Smooth muscle cell (in vitro differentiated cells): Measurements from ENCODE around the gene GALC. TPM values are rescaled to one million over a fixed set of nuclear protein-coding genes. Genes with fewer than 3 reads are reported as not detected.

Experiments
- DNase-seq: peaks from one replicate; lab custom pipeline; 2025; ENCODE audit not compliant: unreplicated experiment; lab: John Stamatoyannopoulos, UW
- H2AFZ ChIP-seq: fragments of 200-600 bp; sonication (generic); 2 replicates; pipeline ENCODE4 v1.6.0; 2016; ENCODE audit warnings: antibody characterized with exemption, low read depth, mild to moderate bottlenecking
- H3F3A ChIP-seq: fragments of 200-600 bp; sonication (generic); 2 replicates; pipeline ENCODE4 v1.6.0; 2017; ENCODE audit warnings: antibody characterized with exemption, low read depth
- H3K27ac ChIP-seq: fragments of 200-600 bp; sonication (generic); 2 replicates; pipeline ENCODE4 v1.5.1; 2016; ENCODE audit warnings: low read depth, mild to moderate bottlenecking
- H3K27me3 ChIP-seq: fragments of 200-600 bp; sonication (generic); 2 replicates; pipeline ENCODE4 v1.6.1; 2016; ENCODE audit warnings: low read depth, mild to moderate bottlenecking
- H3K36me3 ChIP-seq: fragments of 200-600 bp; sonication (generic); 2 replicates; pipeline ENCODE4 v1.5.1; 2016; ENCODE audit warnings: low read depth
- H3K4me1 ChIP-seq: fragments of 200-600 bp; sonication (generic); 2 replicates; pipeline ENCODE4 v1.5.1; 2016; ENCODE audit warnings: low read depth
- H3K4me2 ChIP-seq: fragments of 200-600 bp; sonication (generic); 2 replicates; pipeline ENCODE4 v1.6.0; 2016; ENCODE audit warnings: mild to moderate bottlenecking
- H3K4me3 ChIP-seq: fragments of 200-600 bp; sonication (generic); 2 replicates; pipeline ENCODE4 v1.5.1; 2016; ENCODE audit warnings: mild to moderate bottlenecking
- H3K79me2 ChIP-seq: fragments of 200-600 bp; sonication (generic); 2 replicates; pipeline ENCODE4 v1.6.0; 2016; ENCODE audit warnings: low read depth, mild to moderate bottlenecking
- H3K9ac ChIP-seq: fragments of 200-600 bp; sonication (generic); 2 replicates; pipeline ENCODE4 v1.6.0; 2016; ENCODE audit warnings: low read depth
- H3K9me3 ChIP-seq: fragments of 200-600 bp; sonication (generic); replicated peaks from 2 replicates; pipeline ENCODE4 v1.5.1; 2016; ENCODE audit warnings: low read depth
- H4K20me1 ChIP-seq: fragments of 200-600 bp; sonication (generic); 2 replicates; pipeline ENCODE4 v1.6.0; 2016; ENCODE audit warnings: low read depth
- CTCF ChIP-seq: fragments of 200-600 bp; sonication (generic); IDR thresholded peaks from 2 replicates; pipeline ENCODE4 v1.5.1; 2017; ENCODE audit warnings: borderline replicate concordance, mild to moderate bottlenecking, antibody characterized with exemption; ENCODE audit not compliant: insufficient read depth, poor library complexity, severe bottlenecking
- WGBS: methylation state at CpG from one replicate; pipeline ENCODE4 v1.1.7; 2016; ENCODE audit warnings: low lambda C conversion rate; 5-methylcytosine and 5-hydroxymethylcytosine counted together
- polyA plus RNA-seq: library from polyadenylated mRNA; unstranded; fragments of >200 nt; fragmentation: Nextera tagmentation; extraction: Ambion mirVana; gene quantifications from 2 replicates; pipeline ENCODE4 v1.2.1, GENCODE V29; 2016
- total RNA-seq: library from RNA; depleted of rRNA; stranded (reverse); fragments of >200 nt; gene quantifications from 2 replicates; pipeline ENCODE4 v1.2.3, GENCODE V29; 2014

GALC gene
- total and polyA plus RNA-seq, 2 experiments from 2014 or later, result 18.6 to 31.0 TPM

GRCh38 chr14:87940382-87940781 lies 52.6 kb downstream of the GALC start:
- Histone ChIP-seq H3K79me2 (no peaks in the 10 kb centered on the region), H3K4me1 (no peaks in the 10 kb centered on the region), H4K20me1 (no peaks in the 10 kb centered on the region), H3K4me2 (no peak overlapping the region), H3K9me3 (no peaks in the 10 kb centered on the region), H3K9ac (no peak overlapping the region), H3K27ac (no peak overlapping the region), H3K4me3 (no peak overlapping the region), H3K27me3 (no peaks in the 10 kb centered on the region), H2AFZ (no peak overlapping the region), H3F3A (no peaks in the 10 kb centered on the region), H3K36me3 (no peaks in the 10 kb centered on the region)
- no peak for DNase-seq
- WGBS, result 95% methylated on average over 3 of the region's 3 CpGs
- no peak for TF ChIP-seq CTCF

- no peaks in the 10 kb centered on the region for H4K20me1 ChIP-seq
- no peak overlapping the region for H3K27ac ChIP-seq
- no peaks in the 10 kb centered on the region for H3K9me3 ChIP-seq
- H2AFZ ChIP-seq, result no peak overlapping the region
- H3K4me3 ChIP-seq, result no peak overlapping the region
- no peak for TF ChIP-seq CTCF
- no peak overlapping the region for H3K9ac ChIP-seq
- no peaks in the 10 kb centered on the region for H3K36me3 ChIP-seq
- no peak for DNase-seq
- H3K4me2 ChIP-seq, result no peak overlapping the region
- H3K4me1 ChIP-seq, result no peaks in the 10 kb centered on the region
- no peaks in the 10 kb centered on the region for H3F3A ChIP-seq
- H3K27me3 ChIP-seq, result no peaks in the 10 kb centered on the region
- WGBS, result 76% methylated on average over 1 of the region's 1 CpG
- no peaks in the 10 kb centered on the region for H3K79me2 ChIP-seq
Observed at GRCh38 chr14:87935886-87936285, 57.1 kb downstream of the GALC start.

- WGBS, result 45% methylated on average over 5 of the region's 5 CpGs
Observed at GRCh38 chr14:87935081-87935828, 57.7 kb downstream of the GALC start.

More at GRCh38 chr14:87935081-87935828, 57.7 kb downstream of the GALC start:
- Histone ChIP-seq H3K27ac (no peak overlapping the region), H3K4me3 (no peak overlapping the region), H3K4me1 (no peaks in the 10 kb centered on the region), H4K20me1 (no peaks in the 10 kb centered on the region), H2AFZ (no peak overlapping the region), H3K27me3 (no peaks in the 10 kb centered on the region), H3F3A (no peaks in the 10 kb centered on the region), H3K36me3 (no peaks in the 10 kb centered on the region), H3K9ac (no peak overlapping the region), H3K4me2 (no peak overlapping the region), H3K79me2 (no peaks in the 10 kb centered on the region), H3K9me3 (no peaks in the 10 kb centered on the region)
- DNase-seq, result no peak
- no peak for TF ChIP-seq CTCF
